GM18526 (cell line): ENCODE measurements around the gene AMFR.

Experiments used
- POLR2A ChIP-seq: IDR thresholded peaks from 3 replicates; pipeline ENCODE4 v1.6.1; 2011; ENCODE audit not compliant: insufficient read length; ENCODE audit errors: extremely low read depth

AMFR gene

DNA sequence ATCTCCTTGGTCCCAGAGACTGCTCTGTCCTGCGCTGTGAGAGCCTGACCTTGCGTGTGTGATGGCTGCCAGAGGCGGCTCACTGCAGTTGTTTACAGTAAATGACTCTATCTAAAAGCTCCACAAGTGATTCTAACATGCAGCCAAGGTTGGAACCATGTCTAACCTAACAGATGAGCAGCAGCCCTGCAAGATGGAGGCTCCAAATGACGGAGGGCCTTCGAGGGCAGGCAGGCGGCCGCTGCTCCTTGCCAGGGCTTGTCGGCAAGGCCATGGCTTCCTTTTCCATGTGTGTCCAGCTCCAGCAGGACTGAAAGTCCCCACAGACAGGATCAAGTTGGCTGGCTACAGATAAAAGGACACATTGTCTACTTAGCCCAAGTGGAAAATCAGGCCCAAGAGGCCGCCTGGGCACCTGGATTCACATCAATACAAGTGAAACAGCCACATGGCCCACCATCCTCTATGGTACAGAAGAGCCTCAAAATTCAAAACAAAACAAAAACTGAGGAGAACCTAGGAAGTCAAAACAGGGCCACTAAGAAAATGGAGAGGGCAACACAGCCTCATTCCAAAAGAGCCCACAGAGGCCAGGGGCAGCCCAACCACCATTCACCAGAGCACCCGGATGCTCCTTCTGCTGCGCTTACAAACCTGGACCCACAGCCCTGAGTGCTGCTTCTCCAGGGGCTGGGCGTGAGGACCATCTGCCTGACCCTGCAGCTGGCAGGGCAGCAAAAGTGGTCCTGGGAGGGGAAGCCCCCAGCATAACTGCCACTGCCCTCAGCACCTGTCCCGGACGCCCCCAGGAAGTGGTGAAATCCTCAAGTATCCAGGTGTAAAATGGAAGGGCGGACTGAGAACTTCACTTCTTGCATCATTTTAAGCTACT, 65.0 kb downstream of the AMFR start:
- TF ChIP-seq POLR2A: no peak

- TF ChIP-seq POLR2A: no peak
Observed at GRCh38 chr16:56357765-56358322, 67.5 kb downstream of the AMFR start.

- no peak for TF ChIP-seq POLR2A
Observed at GRCh38 chr16:56357241-56357764, 68.0 kb downstream of the AMFR start.

DNA sequence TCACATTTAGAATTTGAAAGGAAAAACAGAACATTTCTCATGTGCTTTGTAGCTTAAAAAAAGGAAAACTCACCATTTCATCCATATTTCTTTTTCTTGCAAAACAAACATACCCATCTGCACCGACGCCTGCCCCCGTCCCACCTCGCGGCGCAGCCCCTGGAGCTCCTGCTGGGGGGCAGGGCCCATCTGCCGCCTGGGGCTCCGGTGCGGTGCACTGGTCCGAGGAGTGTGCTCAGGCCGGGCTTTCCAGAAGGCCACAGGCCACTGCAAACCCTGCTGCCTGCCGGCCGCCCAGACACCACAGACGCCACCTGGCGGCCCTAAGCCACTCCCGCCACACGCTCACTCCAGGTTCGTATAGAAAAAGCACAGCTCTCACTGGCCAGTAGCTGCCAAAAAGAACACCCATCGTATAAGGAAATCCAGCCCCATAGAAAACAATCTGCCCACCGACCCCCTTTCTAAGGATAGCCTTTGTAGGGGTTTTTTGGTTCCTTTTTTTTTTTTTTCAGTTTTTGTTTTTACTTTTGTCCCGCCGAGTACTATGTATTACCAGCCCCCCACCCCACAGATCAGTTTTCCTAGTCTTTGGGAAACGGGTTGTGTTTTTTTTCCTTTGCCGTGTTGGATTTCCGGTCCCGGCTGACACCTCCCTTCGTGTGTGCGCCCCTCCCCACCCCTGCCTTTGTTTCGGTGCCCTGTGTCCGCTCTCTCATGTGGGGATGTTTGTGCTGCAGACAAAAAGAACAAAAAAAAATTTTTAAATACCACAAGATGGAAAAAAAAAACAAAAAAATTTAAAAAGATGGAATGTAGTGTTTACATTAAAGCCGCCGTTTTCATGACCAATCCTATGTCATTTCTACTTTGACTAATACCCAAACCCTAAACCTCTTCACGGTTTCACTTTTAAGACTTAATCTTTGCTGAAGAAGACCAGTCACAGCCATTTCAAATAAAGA, 68.8 kb downstream of the AMFR start:
- no peak for TF ChIP-seq POLR2A

DNA sequence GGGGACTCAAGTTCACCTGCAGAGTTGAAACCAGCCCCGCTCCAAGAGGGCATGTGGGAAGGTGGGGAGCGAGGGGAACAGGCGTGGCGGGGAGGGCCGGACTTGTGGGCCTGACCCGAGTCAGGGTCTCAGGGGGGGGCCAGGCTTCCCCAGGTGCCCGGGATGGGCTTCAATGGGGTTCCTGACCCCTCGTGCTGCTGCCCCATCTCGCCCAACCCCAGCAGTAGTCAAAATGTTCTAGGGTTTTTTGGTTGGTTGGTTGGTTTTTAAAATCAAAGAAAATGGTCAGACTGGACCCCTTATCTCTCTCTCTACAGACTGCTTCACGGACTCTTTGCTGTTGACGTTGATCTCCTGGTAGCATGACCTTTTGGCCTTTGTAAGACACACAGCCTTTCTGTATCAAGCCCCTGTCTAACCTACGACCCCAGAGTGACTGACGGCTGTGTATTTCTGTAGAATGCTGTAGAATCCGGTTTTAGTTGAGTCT, 69.5 kb downstream of the AMFR start:
- no peak for TF ChIP-seq POLR2A

- TF ChIP-seq POLR2A: no peak
Observed at GRCh38 chr16:56355221-56355620, 70.1 kb downstream of the AMFR start.

DNA sequence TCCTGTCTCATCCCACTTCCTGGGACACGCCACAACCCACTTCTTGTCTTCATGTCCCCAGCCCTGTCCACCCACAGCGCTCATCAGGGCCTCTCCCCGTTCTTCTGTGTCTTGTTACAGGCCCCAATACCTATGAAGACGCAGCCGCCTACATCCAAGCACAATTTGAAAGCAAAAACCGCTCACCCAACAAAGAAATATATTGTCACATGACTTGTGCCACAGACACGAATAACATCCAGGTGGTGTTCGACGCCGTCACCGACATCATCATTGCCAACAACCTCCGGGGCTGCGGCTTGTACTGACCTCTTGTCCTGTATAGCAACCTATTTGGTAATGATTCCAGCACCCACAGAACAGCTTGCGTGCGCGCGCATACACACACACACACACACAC, 70.6 kb downstream of the AMFR start:
- no peak for TF ChIP-seq POLR2A

DNA sequence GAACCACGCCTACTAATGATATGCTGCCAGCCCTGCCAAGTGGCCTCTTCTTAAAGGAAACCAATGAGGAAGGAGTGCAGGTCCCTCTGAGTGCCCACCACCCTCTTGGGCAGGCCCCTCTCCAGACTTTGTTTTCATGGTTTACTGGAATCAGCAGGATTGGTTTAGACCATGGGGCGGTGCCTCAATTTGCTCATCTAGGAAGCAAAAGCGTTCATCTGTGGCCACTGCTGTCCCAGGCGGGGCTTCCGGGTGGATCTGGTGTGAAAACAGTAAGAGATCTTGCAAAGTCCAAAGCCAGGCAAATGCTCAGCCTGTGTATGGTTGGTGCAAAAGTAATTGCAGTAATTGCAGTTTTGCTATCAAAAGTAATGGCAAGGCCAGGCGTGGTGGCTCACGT, 71.3 kb downstream of the AMFR start:
- TF ChIP-seq POLR2A: no peak

DNA sequence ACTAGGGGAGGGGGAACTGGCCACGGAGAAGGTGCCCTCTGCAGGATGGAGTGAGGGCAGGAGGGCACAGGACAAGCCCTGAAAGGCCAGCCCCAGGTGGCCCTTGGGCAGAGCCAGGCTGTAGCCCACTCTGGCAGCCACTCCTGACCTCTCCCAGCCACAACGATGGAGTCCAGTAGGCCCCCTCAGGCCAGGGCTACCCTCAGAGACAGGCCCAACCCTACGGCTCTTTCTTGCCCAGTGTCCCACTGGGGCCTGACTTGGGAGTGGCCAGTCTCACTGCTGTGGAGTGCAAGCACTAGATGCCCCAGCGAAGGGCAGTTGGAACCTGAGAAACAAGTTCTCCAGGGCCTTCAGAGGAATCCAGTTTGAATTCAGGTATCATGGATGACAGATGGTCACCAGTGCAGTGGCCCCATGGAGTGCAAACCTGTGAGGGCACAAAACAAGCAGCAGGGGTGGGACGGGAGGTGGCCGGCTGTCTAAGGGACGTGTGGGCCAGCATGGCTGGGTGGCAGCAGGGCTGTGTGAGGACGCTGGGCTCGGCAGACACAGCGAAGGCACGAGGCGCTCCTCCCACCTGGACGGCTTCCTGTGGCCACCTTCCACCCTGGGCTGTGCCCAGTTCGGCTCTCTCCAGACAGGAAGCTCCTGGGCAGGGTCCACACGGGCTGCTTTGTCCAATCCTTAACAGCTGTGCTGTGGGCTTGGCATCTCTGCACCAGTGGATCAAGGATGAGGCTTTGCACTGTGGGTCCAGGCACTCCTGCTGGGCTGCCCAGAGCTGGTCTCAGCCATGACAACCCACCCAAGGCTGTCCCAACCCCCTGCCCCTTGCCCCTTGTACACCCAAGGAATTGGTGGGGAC, 72.1 kb downstream of the AMFR start:
- no peak for TF ChIP-seq POLR2A

DNA sequence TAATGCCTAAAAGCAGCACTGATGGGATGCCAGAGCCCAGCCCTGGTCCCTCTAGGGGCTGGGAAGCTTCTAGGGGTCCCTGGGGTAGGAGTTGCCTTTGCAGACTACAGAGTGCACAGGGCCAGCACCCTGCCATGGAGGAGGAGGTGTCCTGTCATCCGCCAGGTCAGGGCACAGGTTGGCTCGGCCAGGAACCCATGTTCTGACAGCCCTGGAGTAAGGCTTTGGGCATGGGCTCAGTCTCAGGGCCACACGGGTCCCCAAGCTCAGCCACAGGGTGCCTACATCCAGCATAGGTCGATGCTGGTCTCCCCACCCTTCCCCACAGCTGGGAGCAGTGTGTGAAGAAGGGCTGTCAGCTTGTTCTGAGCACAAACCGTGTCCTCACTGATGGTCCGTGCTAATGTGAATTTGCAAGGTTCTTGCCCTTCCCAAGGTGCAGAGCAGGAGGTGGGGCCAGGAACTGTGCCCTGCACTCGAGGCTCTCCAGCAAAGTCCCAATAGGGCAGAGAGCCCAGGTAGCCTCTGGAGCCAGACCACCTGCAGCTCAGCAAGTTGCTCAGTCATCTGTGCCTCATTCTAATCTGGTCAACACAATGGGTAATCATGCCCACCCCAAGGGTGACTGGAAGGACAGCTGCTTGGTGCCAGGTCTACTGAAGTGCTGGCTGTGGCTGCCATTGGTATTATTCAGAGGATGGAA, 72.8 kb downstream of the AMFR start:
- TF ChIP-seq POLR2A: no peak

- no peak for TF ChIP-seq POLR2A
Observed at GRCh38 chr16:56351481-56351880, 73.9 kb downstream of the AMFR start.

GRCh38 chr16:56350491-56351405, 74.6 kb downstream of the AMFR start:
- no peak for TF ChIP-seq POLR2A
